Kidney tubule cell (primary cell): ENCODE data around the gene STPG1.
"Not testable (repeated sequence)": the region's sequence is repeated elsewhere in the genome, so short reads cannot be mapped to it uniquely, and the experiment has no call there.

Experiments used
- DNase-seq: peaks from one replicate; pipeline ENCODE4 v3.0.0-alpha.2; 2018; ENCODE audit warnings: low spot score

The STPG1 gene, protein sequence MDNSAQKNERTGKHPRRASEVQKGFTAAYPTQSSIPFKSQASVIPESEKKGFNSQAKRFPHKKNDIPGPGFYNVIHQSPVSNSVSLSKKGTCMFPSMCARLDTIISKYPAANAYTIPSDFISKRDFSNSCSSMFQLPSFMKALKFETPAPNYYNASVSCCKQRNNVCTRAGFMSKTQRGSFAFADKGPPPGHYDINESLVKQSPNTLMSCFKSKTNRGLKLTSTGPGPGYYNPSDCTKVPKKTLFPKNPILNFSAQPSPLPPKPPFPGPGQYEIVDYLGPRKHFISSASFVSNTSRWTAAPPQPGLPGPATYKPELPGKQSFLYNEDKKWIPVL

DNA sequence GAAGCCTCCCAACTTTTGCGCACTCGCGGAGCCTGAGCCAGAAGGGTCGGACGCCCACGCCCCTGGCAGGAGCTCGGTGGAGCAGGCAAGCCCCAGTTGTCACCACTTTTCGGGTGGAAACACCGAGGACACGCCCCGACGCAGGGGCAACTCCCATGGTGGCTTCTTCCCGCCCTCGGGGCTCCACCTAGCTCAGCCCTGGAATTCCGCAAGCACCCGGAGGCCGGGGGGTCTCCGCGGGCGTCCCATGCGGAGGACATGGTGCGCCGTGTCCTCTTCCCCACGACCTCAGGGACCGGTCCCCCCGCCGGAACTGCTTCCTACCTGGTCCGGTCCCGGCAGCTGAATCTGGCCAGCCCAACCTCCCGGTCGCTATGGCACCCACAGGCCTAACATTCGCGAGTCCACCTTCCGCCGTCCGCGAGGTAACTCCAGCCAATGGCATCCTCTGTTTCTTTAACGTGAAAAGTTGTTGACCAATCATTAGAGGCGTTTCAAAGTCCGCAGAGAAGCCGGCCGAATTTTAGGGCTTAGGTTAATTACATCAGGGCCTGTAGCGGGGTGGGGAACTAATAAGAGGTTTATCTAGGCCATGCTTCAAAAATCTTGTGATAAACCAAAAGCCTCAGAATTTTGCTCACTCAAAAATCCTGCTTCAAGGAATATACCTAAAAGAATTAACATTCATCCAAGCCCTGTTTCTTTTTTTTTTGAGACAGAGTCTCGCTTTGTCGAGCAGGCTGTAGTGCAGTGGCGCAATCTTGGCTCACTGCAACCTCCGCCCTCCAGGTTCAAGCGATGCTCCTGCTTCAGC lies at the start of gene STPG1:
Gene STPG1, minus strand, starts transcription at position 433 of the 814 bp plus-strand sequence. CDS start 12,394 bp downstream, outside the sequence.
- DNase-seq: peak; percentile 94

DNA sequence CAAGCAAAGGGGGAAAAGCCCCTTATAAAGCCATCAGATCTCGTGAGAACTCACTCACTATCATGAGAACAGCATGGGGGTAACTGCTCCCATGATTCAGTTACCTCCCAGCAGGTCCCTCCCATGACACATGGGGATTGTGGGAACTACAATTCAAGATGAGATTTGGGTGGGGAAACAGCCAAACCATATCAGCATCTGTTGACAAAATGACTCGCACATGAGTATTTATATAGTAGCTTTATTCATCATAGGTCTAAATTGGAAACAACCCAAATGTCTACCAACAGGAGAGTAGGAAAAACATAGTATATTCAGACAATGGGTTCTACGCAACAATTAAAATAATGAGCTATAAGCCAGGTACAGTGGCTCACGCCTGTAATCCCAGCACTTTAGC lies 48.5 kb upstream of the STPG1 start:
- peak; percentile 63 for DNase-seq

DNA sequence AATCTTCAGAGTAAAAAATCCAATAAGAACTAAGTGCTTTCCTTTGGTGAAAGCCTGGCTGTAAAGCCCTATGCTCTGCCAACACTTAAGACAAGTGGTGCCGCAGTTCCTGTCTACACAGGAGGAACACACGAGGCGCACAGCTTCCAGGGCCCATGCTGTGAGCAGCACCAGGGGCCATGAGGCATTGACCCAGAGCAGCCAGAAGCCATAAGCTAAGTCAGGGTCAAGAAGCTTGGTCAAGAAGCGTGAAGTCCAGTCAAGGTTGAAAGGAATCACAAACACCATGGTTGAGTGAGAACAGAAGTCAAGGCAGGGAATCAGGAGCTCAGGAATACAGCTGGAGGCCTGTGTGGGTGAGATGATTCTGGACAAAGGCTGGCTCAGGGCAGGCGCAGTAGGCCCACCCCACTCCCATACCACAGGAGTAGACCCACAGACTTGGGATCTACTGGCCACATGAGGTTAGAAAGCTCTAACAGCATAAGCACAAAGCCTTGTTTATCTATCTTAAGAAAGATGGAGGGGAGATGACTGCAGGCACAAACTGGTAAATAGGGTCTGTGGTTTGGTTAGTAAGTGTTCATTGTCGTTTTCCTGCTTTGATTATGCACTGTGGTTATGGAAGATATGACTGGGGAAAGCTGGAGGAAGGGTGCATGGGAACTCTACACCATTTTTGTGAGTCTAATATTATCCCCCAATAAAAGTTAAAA lies 46.1 kb upstream of the STPG1 start:
- DNase-seq: peak; percentile 91

DNA sequence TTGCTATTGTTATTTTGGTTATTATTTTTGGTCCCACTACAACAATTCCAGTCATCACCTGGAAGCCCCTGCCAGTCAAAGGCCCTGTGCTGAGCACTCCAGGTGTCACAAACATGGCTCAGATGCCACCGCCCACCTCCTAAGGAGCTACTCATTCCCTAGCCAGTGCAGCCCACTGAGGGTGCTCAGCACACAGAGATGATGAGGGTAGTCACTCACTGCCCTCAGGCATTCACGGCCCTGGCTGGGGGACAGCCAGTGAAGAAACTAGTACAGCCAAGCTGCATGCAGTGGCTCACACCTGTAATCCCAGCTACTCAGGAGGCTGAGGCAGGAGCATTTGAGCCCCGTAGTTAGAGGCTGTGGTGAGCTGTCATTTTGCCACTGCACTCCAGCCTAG lies 44.3 kb upstream of the STPG1 start:
- no peak for DNase-seq

DNA sequence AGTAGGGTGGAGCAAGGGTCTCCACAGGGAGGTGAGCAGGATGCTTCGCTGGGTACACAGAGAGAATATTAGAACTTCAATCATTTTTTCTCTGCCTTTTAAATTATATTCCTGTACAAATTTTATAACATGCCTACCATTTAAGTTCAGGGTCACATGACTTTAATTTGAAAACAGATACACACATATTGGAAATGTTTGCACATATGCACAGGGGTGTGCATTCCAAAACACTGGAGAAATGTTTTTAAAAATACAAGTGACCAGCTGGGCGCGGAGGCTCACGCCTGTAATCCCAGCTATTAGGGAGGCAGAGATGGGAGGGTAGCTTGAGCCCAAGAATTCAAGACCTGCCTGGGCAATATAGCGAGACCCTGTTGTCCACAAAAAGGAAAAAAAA lies 41.7 kb upstream of the STPG1 start:
- no peak for DNase-seq

DNA sequence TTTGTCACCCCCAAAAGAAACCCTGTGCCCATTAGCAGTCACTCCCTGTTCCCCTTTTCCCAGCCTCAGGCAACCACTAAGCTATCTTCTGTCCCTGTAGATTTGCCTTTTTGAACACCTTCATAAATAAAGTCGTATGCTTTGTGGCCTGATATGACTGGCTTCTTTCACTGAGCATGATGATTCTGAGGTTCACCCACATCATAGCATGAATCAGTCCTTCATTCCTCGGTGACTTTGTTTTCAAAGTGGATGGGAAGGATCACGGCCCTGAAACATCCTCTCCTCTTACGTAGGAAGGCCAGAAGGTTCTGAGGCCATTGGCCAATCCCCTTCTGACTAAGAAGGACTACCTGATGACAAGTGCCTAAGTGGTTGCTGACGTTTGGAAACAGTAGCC lies 41.1 kb upstream of the STPG1 start:
- DNase-seq: no peak

DNA sequence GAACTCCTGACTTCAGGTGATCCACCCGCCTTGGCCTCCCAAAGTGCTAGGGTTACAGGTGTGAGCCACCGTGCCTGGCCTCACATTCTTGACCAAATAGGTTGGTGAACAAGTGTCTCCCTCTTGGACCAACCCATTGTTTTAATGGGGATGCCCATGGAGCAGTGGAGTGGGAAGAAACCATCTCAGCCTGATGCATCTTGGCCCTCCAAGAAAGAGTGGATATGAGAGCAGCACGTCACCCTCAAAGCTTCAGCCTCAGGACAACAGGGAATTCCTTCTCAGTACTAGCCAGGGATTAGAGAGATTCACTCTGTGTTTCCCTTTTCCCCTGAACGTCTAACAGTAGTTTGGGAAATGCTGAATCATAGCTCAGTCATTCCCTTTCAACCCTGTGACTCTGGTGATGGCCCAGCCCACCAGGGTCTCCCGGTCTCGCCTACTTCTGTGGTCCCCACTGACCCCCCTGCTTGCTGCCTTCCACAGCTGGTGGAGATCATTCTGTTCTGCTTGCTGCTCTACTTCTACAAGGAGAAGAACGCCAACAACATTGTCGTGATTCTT lies 39.4 kb upstream of the STPG1 start:
- no peak for DNase-seq

DNA sequence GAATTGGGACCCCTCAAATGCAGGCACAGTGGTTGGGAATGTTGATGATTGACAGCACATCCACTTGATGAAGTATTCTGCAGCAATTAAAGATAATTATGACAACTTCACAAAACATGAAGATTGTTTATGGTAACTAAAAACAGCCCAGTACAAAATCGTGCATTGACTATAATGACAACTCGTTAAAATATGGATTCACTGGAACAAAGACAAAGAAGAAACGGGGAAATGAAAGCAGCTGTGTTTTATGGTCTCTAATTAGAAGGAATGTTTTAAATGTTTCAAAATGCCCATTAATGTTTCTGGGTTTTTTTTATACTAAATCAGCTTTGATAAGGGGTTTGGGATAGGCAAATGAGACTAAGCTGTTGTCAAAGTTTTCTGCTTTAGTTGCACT lies 38.2 kb upstream of the STPG1 start:
- DNase-seq: no peak

DNA sequence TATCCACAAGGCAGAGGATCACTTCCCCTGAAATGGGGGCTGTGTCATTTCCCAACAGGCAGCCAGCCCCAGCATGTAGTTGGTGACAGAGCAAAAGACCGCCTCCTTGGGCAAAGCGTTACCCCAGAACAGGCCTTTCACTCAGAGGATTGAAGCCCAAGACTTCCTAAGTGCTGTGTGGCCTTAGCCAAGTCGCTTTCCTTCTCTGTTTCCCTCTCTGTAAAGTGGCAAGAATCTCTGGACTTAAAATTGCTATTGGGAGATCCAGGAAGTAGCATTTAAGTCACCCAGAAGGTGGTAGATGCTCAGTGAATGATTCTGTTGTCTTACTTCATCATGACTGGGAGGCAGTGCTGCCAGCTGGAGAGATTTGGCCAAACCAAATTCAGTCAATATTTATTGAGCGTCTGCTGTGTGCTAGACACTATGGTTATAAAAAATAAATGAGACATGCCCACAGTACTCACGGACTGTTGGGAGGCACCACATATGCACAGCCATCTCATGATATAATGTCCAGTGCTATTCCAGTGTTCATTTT lies 37.3 kb upstream of the STPG1 start:
- DNase-seq: no peak

DNA sequence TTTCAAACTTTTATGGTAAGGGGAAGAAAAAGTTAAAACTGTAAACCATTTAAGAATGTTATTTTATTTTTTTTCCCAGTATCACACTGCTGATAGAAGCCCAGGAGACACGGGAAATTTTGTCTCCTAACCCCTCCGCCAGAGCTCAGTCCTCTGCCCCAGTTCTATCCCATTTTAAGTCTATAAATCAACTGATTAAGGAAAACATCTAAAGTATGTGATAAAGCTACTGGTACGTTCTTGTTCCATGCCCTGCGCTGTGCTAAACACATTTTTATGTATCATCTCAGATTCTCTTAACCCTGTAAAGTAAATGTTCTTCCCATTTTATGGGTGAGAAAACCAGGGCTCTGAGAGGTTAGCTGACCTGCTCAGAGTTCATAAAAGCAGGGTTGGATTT lies 36.7 kb upstream of the STPG1 start:
- DNase-seq: no peak

DNA sequence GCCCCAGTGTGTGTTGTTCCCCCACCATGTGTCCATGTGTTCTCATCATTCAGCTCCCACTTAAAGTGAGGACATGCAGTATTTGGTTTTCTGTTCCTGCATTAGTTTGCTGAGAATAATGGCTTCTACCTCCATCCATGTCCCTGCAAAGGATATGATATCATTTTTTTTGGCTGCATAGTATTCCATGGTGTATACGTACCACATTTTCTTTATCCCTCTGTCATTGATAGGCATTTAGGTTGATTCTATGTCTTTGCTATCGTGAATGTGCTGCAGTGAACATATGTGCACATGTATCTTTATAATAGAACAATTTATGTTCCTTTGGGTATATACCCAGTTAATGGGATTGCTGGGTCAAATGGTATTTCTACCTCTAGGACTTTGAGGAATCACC lies 32.9 kb upstream of the STPG1 start:
- DNase-seq: not testable (repeated sequence)

DNA sequence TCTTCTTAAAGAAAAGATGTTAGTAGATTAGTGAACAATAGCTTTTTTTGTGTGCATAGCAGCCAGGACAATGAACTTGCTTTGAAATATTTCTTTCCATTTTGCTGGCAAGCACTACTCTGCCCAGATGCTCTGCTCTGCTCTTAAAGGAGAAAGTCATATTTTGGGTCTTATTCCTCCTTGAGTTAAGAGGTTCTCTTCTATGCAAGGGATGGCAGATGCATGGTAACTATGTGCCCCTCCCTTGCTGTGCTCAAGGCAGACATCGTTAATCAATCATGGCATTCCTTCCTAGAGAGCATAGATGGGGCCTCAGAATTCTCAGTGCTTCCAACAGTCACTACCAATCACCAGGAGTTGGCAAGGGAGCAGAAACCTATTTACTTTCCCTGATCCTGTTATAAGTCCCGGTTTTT lies 29.7 kb upstream of the STPG1 start:
- no peak for DNase-seq

DNA sequence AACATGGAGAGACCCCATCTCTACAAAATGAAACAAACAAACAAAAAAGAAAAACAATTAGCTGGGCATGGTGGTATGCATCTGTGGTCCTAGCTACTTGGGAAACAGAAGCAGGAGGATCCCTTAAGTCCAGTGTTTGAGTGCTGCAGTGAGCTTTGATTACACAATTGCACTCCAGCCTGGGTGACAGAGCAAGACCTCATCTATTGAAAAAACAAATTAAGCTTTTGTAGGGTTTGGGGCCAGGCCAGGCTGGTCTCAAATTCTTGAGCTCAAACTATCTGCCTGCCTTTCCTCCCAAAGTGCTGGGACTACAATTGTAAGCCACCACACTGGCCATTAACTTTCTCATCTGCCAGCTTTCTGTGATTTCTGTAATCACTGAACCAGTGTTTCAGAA lies 29.2 kb upstream of the STPG1 start:
- DNase-seq: no peak

DNA sequence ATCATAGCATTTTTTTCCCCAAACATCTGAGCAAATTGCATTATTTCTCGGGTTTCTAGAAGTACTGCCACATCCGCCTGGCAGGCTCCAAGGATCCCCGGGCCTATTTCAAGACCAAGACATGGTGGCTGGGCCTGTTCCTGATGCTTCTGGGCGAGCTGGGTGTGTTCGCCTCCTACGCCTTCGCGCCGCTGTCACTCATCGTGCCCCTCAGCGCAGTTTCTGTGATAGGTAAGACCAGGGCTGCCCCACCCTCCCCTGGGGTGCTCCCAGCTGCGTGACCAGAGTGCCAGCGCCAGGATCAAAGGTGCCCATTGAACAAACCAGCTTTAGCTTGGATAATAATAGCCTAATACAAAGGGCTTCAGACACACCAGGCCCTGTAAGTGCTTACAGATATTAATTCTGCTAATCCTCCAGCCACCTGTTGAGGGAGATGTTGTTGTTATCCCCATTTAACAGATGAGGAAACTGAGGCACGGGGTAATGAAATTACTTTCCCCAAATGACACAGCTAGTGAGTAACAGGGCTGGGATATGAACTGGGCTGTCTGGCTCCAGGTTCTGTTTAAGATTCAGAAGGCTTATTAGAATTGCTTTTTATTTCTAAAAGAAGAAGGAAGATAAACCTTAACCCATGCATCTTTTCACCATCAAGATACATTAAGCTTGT lies 28.6 kb upstream of the STPG1 start:
- no peak for DNase-seq

DNA sequence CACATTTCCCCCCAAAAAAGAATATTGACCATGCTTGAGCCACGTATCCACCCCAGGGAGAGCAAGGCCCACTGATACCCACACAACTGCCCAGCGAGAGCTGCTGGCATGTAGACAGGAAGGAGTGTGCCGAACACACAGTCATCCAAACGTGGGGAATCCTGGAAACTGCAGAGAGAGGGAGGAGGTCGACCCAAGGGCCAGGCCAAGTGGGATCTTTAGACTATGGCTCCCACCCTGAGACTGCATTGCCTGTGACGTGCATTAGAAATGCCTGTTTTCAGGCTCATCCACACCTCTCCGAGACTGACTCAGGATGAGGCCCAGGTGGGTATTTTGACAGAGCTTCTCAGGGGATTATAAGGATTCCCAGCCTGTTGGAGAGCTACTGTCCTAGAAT lies 27.9 kb upstream of the STPG1 start:
- DNase-seq: no peak

DNA sequence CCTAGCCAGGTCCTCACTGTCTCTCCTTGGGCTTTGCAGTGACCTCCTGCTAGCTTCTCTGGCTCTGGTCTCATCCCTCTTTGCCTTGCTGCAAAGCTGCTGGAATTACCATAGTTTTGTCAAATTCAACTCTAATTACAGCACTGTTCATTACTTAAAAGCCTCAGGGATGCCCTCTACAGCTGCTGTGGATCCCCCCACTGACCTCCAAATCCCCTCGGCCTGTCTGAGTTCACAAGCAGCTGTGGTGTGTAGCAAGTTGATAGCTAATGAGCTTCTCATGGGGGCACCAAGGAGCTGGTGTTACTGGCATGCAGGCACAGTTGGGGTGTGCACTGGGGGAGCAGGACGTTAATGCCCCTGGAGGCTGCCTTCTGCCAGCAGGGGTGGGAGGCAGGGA lies 26.9 kb upstream of the STPG1 start:
- DNase-seq: no peak

DNA sequence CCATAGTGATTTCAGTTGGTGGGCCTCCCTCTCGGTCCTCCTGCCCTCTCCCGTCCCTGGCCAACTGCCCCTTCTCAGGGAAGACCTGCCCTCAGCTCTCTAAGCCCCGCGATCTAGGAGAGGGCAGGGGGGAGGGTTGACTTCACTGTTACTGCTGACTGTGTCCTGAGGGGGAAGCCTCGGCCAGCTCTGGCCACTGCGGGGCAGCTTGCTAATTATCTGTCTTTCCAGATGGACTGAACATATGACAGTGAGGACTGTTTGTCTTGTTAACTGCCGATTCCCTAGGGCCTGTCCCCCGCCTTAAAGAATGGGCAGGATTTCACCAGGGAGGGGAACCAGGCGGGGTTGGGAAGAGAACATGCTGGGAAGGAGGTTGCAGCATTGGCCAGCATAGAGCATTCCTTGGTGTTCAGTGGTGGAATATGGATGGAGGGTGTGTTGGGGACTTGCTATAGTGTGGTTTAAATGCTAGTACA lies 24.9 kb upstream of the STPG1 start:
- DNase-seq: no peak

DNA sequence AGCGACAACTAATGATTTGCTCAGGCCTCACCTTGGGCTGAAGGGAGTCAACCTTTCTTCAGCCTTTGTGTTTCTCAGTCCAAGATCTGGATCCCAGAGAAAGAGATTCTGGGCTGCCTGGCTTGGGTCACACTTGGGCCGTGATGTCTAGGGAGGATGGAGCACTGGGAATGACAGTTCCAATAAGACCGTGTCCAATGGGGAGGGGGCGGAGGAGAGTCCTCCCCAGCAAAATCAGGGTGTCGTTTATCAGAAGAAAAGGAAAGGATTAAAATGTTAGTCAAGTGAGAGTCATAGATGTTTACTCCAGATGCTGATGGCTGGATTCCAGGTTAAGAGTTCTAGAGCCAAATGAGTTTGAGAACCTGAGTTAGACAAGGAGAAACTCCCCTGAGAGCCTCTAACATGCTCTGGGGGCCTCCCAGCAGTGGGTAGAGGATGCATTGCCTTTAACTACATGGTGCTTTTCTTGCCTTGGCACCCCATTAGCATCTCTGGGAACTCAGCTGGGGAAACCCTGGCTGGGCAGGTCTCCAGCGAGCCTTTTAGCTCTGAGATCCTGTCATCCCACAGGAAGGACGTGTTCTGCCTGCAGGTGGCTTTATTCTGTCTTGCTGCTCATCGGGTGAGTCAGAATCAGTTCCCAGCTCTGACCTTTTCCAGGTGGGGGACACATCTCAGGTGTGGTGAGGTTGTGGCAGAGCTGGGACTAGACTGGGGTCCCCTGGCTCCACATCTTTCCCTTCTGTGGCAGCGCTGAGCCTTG lies 24.2 kb upstream of the STPG1 start:
- DNase-seq: no peak

DNA sequence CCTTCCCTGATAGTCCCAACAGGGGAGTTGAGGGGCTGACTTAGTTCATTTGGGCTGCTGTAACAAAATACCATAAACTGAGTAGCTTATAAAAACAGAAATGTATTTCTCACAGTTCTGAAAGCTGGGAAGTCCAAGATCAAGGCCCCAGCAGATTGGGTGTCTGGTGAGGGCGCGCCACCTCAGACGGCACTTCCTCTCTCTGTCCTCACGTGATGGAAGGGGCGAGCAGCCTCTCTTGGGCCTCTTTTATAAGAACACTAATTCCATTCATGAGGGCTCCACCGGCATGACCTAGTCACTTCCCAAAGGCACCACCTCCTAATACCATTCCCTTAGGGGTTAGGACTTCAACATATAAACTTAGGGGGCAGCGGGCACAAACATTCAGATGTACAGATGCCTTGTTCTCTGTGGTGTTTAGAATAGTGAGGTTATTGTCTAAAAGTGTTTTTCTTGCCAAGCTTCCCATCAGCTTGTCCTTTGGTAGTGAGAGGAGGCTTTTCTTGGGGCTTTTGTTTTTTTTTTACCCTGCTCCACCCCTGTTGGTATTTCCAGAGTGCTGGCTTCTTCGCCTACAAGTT lies 22.3 kb upstream of the STPG1 start:
- no peak for DNase-seq

DNA sequence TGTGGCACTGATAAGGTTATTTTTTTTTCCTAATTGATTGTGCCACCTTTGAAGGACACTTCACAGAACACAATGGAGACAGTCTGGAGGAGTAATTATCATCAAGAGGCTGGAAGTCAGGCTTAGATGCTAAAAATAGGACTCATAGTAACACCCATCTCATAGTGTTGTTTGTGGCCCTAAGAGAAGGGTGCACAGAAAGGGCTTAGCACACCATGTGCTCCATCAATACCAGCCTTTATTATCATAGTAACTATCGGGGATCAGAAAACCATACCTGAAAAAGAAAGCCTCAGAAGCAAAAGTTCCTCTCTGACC lies 13.9 kb upstream of the STPG1 start:
- no peak for DNase-seq
